ENCODE results near the gene SLC28A1.
"Not testable (repeated sequence)": the region's sequence is repeated elsewhere in the genome, so short reads cannot be mapped to it uniquely, and the experiment has no call there.

- TF ChIP-seq CTCF (IDR thresholded peaks at IDR 0.05 in 4 of 5, conservative IDR thresholded peaks at IDR 0.05 in 1 of 5): peak; percentile 78 to 84 (median 80)
- TF ChIP-seq POLR2A (IDR thresholded peaks at IDR 0.05): not testable (repeated sequence)
Observed at GRCh38 chr15:84845631-84846030, 38.8 kb upstream of the SLC28A1 start.

Data from gastrocnemius medialis (tissue), 4 donors.